GM12875 (cell line): Measurements from ENCODE around the gene TULP4.
"Not testable (repeated sequence)": the region's sequence is repeated elsewhere in the genome, so short reads cannot be mapped to it uniquely, and the experiment has no call there.

Experiments
- H3K4me3 ChIP-seq: one replicate; pipeline ENCODE4 v1.5.1; 2011; ENCODE audit warnings: low read depth, low read length, control low read depth
- CTCF ChIP-seq: IDR thresholded peaks from 2 replicates; pipeline ENCODE4 v1.5.1; 2011; ENCODE audit warnings: low read depth, mild to moderate bottlenecking, control low read depth, inconsistent platforms, low read length, moderate library complexity, borderline replicate concordance; ENCODE audit not compliant: insufficient read depth

The TULP4 gene

GRCh38 chr6:158396136-158396535, 83.9 kb downstream of the TULP4 start:
- no peak overlapping the region for H3K4me3 ChIP-seq
- TF ChIP-seq CTCF, result no peak

DNA sequence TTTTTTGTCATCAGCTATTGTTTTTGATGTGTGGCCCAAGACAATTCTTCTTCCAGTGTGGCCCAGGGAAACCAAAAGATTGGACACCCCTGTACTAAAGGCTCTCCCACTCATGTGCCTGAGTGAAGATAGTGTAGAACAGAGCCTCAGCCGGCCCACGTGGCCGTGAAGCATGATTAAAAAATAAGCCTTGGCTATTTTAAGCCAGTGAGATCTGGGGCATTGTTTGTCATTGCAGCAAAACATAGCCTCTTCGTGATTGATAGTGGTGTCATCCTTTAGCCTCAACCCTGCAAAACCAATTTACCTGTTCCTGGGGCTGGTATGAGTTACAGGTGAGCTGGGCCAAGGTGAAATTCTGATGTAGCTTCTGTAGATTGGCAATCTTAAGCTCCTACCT, 85.3 kb downstream of the TULP4 start:
- TF ChIP-seq CTCF, result no peak
- H3K4me3 ChIP-seq, result no peak overlapping the region

DNA sequence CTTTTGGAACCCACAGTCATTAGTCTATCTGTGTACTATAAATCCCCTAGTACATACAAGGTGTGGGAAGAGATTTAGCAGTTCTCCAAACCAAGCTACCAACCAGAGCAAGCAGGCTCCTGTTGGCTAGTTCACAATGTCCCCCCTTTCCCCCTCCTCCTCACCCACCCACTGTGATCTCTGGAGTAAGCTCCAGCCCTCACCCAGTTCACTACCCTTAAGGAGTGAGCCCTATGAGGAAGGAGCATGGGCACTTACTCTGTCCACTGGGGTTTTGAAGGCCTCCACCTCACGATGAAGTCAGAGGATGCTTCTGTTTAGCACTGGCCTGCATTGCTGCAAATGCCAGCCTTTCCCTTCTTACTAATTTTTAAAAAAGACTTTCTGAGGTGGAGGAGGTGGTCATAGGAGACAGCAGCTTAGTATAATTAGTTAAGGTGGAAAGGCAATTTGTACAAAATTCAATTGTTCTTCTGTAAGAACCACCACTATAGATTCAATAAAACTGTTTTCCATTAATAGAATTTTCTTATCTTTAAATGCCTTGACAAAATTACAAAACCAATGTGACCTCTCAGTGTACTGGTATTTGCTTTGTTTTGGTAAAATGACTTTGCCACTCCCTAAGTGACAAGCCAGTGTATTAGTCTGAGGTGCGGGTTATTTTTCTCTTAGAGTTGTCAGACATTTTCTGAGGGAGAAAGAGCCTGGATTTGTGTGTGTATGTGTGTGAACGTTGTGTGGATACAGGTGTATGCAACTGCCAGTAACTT, 86.2 kb downstream of the TULP4 start:
- TF ChIP-seq CTCF, result no peak
- H3K4me3 ChIP-seq, result no peak overlapping the region

DNA sequence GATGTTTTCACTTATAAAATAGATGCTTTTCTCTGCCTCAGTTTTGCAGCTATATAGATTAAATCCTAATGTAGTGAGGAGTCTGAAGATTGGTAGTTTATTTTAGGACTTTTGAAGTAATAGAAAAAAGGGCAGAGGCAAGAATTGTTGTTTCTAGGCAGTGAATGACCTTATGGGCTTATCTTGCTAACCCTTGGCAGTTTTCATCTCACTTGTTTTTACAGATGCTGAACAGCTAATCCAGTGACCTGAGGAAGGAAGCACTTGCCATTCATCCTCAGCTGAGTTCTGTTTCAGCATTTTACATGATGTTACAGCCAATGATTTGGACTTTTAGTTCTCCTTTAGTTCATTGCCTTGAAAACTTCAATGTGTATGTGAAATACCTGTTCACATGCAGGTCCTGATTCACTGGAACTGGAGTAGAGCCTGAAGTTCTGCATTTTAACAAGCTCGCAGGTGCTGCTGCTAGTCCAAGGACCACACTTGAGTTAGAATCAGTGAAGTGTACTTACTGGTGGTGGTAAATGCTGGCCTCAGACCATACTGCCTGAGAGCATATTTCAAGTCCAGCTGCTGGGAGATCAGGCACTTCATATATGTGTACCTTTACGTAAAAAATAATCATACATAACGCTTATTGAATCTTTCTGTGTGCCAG, 86.9 kb downstream of the TULP4 start:
- TF ChIP-seq CTCF, result no peak
- H3K4me3 ChIP-seq, result no peak overlapping the region

DNA sequence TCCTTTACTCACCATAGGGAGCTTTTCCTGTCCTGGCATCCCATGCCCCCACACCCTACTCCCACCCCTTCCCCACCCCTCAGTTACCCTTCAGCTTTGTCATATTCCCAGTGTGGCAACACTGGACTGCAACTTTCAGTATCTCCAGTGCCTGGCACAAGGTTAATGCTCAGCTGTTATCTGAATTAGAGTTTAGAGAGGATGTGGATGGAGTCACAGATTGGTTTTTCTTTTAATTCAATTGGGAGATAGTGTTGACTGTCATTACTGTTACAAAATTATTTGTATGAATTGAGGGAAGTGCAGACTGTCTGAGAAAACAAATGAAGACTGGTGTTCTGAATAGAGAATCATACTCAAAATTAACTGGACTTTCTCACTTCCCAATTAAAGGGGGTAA, 89.9 kb downstream of the TULP4 start:
- H3K4me3 ChIP-seq, result no peak overlapping the region
- no peak for TF ChIP-seq CTCF

DNA sequence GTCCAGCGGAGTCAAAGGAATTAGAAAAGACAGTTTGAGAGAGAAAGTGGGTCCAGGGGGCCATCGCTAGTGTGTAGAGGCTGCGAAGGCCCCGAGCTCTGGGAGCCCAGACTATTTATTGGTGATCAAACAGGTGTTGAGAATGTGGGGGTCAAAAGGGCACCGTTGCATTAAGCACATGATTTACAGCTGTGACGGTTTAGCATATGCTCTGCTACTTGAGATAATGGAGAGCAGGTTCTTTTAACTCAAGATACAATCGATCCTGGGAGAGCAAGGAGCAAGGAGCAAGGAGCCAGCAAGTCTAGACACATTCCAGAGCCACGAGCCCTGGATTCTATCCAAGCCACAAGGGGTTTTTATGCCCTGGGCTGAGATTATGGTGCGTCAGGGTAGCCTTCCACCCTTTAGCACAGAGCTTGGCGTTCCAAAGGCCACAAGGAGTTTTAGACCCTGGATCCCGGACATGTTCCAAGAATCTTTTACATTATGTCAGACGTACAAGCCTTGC, 93.1 kb downstream of the TULP4 start:
- not testable (repeated sequence) for H3K4me3 ChIP-seq

GRCh38 chr6:158405933-158406332, 93.7 kb downstream of the TULP4 start:
- TF ChIP-seq CTCF, result no peak
- no peak overlapping the region for H3K4me3 ChIP-seq
